HepG2 (cell line): Measurements from ENCODE around the gene HKDC1. TPM values are rescaled to one million over a fixed set of nuclear protein-coding genes. Genes with fewer than 3 reads are reported as not detected.

Experiments
- ATAC-seq: fragments of 200-7000 bp; cut with Tn5 transposase; 3 replicates; pipeline ENCODE4 v1.9.1; 2020; ENCODE audit warnings: mild to moderate bottlenecking, moderate library complexity
- BruUV-seq: library from RNA; stranded (reverse); fragments of 400-500 nt; replicated peaks from 2 replicates; lab custom pipeline; 2021; lab: Mats Ljungman, UMichigan
- CTCF ChIA-PET: fragments of 300-600 bp; formaldehyde crosslinking; extraction: SDS; loops from one replicate; lab custom pipeline; 2021; ENCODE audit warnings: low total read pairs, inconsistent platforms, low intra/inter-chr PET ratio; lab: Yijun Ruan, JAX
- POLR2A ChIA-PET: fragments of 350-600 bp; sonication (Branson Sonifier 250); formaldehyde crosslinking; loops from one replicate; lab custom pipeline; 2020; ENCODE audit warnings: antibody characterized with exemption, inconsistent platforms; lab: Yijun Ruan, JAX
- DNase-seq: peaks from one replicate; pipeline ENCODE4 v3.0.0-alpha.2; 2015; ENCODE audit warnings: low spot score
- FAIRE-seq: peaks from 3 replicates; lab custom pipeline; 2011; peaks lifted over from hg19 to GRCh38; lab: Jason Lieb, UNC
- H2AFZ ChIP-seq: one replicate; pipeline ENCODE4 v1.6.1; 2011; ENCODE audit warnings: low read length, inconsistent platforms
- H3K27ac ChIP-seq: fragments of 300-600 bp; 3 replicates; pipeline ENCODE4 v1.8.0; 2011; ENCODE audit warnings: mixed run types, mild to moderate bottlenecking, mixed read lengths, low read length, inconsistent platforms; ENCODE audit not compliant: insufficient read depth; ENCODE audit errors: extremely low read length
- H3K27me3 ChIP-seq, 2 experiments: fragments of 200-600 bp in 1 of 2; 2 replicates in 1 of 2; 3 replicates in 1 of 2; pipeline versions ENCODE4 v1.6.0 to v1.8.0; 2011; ENCODE audit warnings: low read length in 2 of 2, mild to moderate bottlenecking in 2 of 2, moderate library complexity in 2 of 2, inconsistent platforms in 1 of 2; ENCODE audit not compliant: insufficient read depth in 2 of 2, control insufficient read depth in 1 of 2
- H3K36me3 ChIP-seq, 2 experiments: fragments of 200-600 bp in 1 of 2; replicated peaks in 1 of 2; 2 replicates in 1 of 2; 3 replicates in 1 of 2; pipeline versions ENCODE4 v1.5.1 to v1.8.0; 2011; ENCODE audit warnings: low read length in 2 of 2, inconsistent platforms in 1 of 2; ENCODE audit not compliant: insufficient read depth in 2 of 2, control insufficient read depth in 1 of 2
- H3K4me1 ChIP-seq: 2 replicates; pipeline ENCODE4 v1.5.1; 2012; ENCODE audit warnings: low read length, inconsistent platforms; ENCODE audit not compliant: insufficient read depth
- H3K4me2 ChIP-seq: 2 replicates; pipeline ENCODE4 v1.6.0; 2011; ENCODE audit warnings: low read depth, low read length, inconsistent platforms
- H3K4me3 ChIP-seq, 3 experiments: fragments of 200-600 bp in 1 of 3; sonication (generic), shearing (Covaris generic) in 1 of 3; replicated peaks in 1 of 3; 2 replicates each; pipeline ENCODE4 v1.5.1; 2011 to 2016; ENCODE audit warnings: low read length in 3 of 3, inconsistent platforms in 2 of 3, low read depth in 2 of 3, mild to moderate bottlenecking in 2 of 3, control low read depth in 1 of 3, mixed read lengths in 1 of 3; ENCODE audit not compliant: insufficient read depth in 1 of 3
- H3K79me2 ChIP-seq: one replicate; pipeline ENCODE4 v1.6.1; 2011; ENCODE audit warnings: low read length, inconsistent platforms; ENCODE audit not compliant: insufficient read depth
- H3K9ac ChIP-seq: 2 replicates; pipeline ENCODE4 v1.6.0; 2011; ENCODE audit warnings: mild to moderate bottlenecking, low read depth, low read length, inconsistent platforms; ENCODE audit not compliant: insufficient read depth
- H3K9me3 ChIP-seq: 2 replicates; pipeline ENCODE4 v1.5.1; 2012; ENCODE audit warnings: mild to moderate bottlenecking, low read length
- H4K20me1 ChIP-seq: 2 replicates; pipeline ENCODE4 v1.6.0; 2011; ENCODE audit warnings: inconsistent platforms, mild to moderate bottlenecking, low read length, moderate library complexity; ENCODE audit not compliant: insufficient read depth
- NKX3-1 ChIP-seq: sonication (generic); formaldehyde crosslinking; IDR thresholded peaks from 2 replicates; pipeline ENCODE4 v1.5.0; 2020; ENCODE audit warnings: missing genetic modification reagents
- SNAI1 ChIP-seq: sonication (generic); formaldehyde crosslinking; IDR thresholded peaks from 2 replicates; pipeline ENCODE4 v1.5.0; 2020; ENCODE audit warnings: mild to moderate bottlenecking, missing genetic modification reagents, borderline replicate concordance
- ZBTB21 ChIP-seq: sonication (generic); formaldehyde crosslinking; IDR thresholded peaks from 2 replicates; pipeline ENCODE4 v1.4.0; 2020; ENCODE audit warnings: missing genetic modification reagents
- WGBS: methylation state at CpG from one replicate; pipeline ENCODE4 v1.1.6; 2017; ENCODE audit warnings: low lambda C conversion rate; 5-methylcytosine and 5-hydroxymethylcytosine counted together
- in situ Hi-C: cut with HindIII; loops from 2 replicates; pipeline ENCODE4 v1.10.0; 2017; ENCODE audit warnings: low pct_unique_long_range_greater_than_20kb; ENCODE audit not compliant: extremely low pct_ligation_motif_present
- intact Hi-C: fragments of 100-400 bp; cut with micrococcal nuclease; formaldehyde crosslinking; loops from one replicate; pipeline ENCODE4 v1.10.0; 2022; ENCODE audit not compliant: unreplicated experiment
- polyA plus RNA-seq, 8 experiments: library from polyadenylated mRNA; depleted of rRNA in 3 of 8; stranded (reverse) in 7 of 8; unstranded in 1 of 8; fragments of >200 nt; fragmentation: Illumina TruSeq in 4 of 8; extraction: Trizol in 4 of 8; gene quantifications; 2 replicates each; pipeline versions ENCODE4 v1.2.1 to v1.2.3, GENCODE V29; 2011 to 2016; ENCODE audit warnings: low read depth in 4 of 8, missing spikeins in 1 of 8, mixed read lengths in 1 of 8; ENCODE audit not compliant: insufficient read depth in 1 of 8
- total RNA-seq, 5 experiments: library from RNA; depleted of rRNA; stranded (reverse); fragments of >200 nt; fragmentation: Illumina TruSeq; extraction: Trizol; gene quantifications; 2 replicates each; pipeline ENCODE4 v1.2.3, GENCODE V29; 2016; ENCODE audit warnings: low read depth in 1 of 5
- TF ChIP-seq, protein P1 (sequence below): sonication (generic); formaldehyde crosslinking; IDR thresholded peaks from 2 replicates; pipeline ENCODE4 v1.5.1; 2020; ENCODE audit warnings: missing genetic modification reagents, mild to moderate bottlenecking, borderline replicate concordance
- TF ChIP-seq, protein P2 (sequence below): sonication (generic); formaldehyde crosslinking; IDR thresholded peaks from 2 replicates; pipeline ENCODE4 v1.4.0; 2020; ENCODE audit warnings: missing genetic modification reagents
- TF ChIP-seq, protein P3 (sequence below): sonication (generic); formaldehyde crosslinking; IDR thresholded peaks from 2 replicates; pipeline ENCODE4 v1.5.1; 2020; ENCODE audit warnings: missing genetic modification reagents, mild to moderate bottlenecking, borderline replicate concordance

The HKDC1 gene
- total and polyA plus RNA-seq, 2 of the 13 experiments (the other 11 are each of a cell fraction or from before 2014, with no cell fraction given) = 8.1 to 12.4 TPM

DNA sequence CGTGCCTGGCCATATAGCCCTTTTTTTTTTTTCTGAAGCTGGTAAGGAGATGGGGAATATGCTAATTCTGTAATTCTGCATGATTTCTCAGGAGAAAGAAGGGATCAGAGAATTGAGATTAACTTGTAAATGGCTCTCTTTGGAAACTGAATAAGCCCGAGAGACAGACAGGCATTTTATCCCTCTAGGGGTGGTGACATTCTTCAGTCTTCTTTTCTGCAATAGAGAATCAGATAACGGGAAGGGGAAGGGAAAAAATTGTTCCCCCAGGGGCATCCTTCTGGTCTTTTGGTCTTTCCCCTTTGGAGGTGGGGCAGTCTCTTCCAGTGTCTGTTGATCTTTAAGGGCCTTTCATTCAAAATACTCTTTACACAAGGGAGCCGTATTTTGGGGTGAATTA, 92.4 kb downstream of the HKDC1 start:
- H3K4me3 ChIP-seq = no peak overlapping the region
- intact Hi-C loops (no loop called here), in situ Hi-C loops (no loop called here)
- no peak overlapping the region for H2AFZ ChIP-seq
- no TSS peak for BruUV-seq
- ChIA-PET POLR2A (no interaction called here), CTCF (no interaction called here)
- TF ChIP-seq, protein P1, sequence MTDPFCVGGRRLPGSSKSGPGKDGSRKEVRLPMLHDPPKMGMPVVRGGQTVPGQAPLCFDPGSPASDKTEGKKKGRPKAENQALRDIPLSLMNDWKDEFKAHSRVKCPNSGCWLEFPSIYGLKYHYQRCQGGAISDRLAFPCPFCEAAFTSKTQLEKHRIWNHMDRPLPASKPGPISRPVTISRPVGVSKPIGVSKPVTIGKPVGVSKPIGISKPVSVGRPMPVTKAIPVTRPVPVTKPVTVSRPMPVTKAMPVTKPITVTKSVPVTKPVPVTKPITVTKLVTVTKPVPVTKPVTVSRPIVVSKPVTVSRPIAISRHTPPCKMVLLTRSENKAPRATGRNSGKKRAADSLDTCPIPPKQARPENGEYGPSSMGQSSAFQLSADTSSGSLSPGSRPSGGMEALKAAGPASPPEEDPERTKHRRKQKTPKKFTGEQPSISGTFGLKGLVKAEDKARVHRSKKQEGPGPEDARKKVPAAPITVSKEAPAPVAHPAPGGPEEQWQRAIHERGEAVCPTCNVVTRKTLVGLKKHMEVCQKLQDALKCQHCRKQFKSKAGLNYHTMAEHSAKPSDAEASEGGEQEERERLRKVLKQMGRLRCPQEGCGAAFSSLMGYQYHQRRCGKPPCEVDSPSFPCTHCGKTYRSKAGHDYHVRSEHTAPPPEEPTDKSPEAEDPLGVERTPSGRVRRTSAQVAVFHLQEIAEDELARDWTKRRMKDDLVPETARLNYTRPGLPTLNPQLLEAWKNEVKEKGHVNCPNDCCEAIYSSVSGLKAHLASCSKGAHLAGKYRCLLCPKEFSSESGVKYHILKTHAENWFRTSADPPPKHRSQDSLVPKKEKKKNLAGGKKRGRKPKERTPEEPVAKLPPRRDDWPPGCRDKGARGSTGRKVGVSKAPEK (CRISPR knock-in tag) = no peak
- TF ChIP-seq NKX3-1 = no peak
- TF ChIP-seq SNAI1 = no peak
- TF ChIP-seq, protein P2, sequence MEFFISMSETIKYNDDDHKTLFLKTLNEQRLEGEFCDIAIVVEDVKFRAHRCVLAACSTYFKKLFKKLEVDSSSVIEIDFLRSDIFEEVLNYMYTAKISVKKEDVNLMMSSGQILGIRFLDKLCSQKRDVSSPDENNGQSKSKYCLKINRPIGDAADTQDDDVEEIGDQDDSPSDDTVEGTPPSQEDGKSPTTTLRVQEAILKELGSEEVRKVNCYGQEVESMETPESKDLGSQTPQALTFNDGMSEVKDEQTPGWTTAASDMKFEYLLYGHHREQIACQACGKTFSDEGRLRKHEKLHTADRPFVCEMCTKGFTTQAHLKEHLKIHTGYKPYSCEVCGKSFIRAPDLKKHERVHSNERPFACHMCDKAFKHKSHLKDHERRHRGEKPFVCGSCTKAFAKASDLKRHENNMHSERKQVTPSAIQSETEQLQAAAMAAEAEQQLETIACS (CRISPR knock-in tag) = no peak
- TF ChIP-seq, protein P3, sequence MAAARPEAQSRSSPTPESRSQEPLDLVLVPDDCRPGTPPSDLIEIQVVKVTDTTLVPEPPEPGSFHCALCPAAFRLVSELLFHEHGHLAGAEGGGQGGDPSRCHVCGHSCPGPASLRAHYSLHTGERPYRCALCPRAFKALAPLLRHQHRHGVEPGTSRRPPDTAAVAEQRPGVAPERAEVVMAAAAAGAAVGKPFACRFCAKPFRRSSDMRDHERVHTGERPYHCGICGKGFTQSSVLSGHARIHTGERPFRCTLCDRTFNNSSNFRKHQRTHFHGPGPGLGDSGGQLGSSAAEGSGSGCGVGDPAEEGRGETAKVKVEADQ (CRISPR knock-in tag) = no peak
- TF ChIP-seq ZBTB21 (CRISPR knock-in tag) = no peak
- H3K9ac ChIP-seq = no peak overlapping the region
- H3K9me3 ChIP-seq = no peaks in the 10 kb centered on the region
- DNase-seq = no peak
- no peaks in the 10 kb centered on the region for H4K20me1 ChIP-seq
- WGBS = 0% methylated on average over 4 of the region's 4 CpGs
- FAIRE-seq = no peak
- H3K4me1 ChIP-seq = no peaks in the 10 kb centered on the region
- no peaks in the 10 kb centered on the region for H3K79me2 ChIP-seq
- ATAC-seq = no peak
- H3K27ac ChIP-seq = no peak overlapping the region
- H3K4me2 ChIP-seq = no peak overlapping the region
- H3K27me3 ChIP-seq = peaks cover 2 to 30% of the 10 kb centered on the region in 2 experiments; a peak in 4 of 5 replicates
- H3K36me3 ChIP-seq = no peaks in the 10 kb centered on the region
